NT2/D1 (cell line): ENCODE measurements around the gene KRT85.
"Not testable (repeated sequence)": the region's sequence is repeated elsewhere in the genome, so short reads cannot be mapped to it uniquely, and the experiment has no call there.

Experiments used
- DNase-seq: peaks from one replicate; pipeline ENCODE4 v3.0.0-alpha.2; 2011; ENCODE audit warnings: low read depth, low spot score
- H3K27me3 ChIP-seq: 2 replicates; pipeline ENCODE4 v1.6.0; 2011; ENCODE audit warnings: mild to moderate bottlenecking; ENCODE audit not compliant: insufficient read length, insufficient read depth
- H3K36me3 ChIP-seq: 2 replicates; pipeline ENCODE4 v1.6.1; 2011; ENCODE audit warnings: mild to moderate bottlenecking, low read length, mixed read lengths; ENCODE audit not compliant: insufficient read depth, insufficient read length
- H3K4me1 ChIP-seq: 2 replicates; pipeline ENCODE4 v1.5.1; 2011; ENCODE audit not compliant: insufficient read depth, insufficient read length
- H3K4me3 ChIP-seq: 2 replicates; pipeline ENCODE4 v1.5.1; 2011; ENCODE audit warnings: low read depth; ENCODE audit not compliant: insufficient read length
- H3K9ac ChIP-seq: 2 replicates; pipeline ENCODE4 v1.6.0; 2011; ENCODE audit warnings: low read depth; ENCODE audit not compliant: insufficient read length
- H3K9me3 ChIP-seq: 2 replicates; pipeline ENCODE4 v1.5.1; 2011; ENCODE audit warnings: mild to moderate bottlenecking, low read length; ENCODE audit not compliant: insufficient read depth
- SUZ12 ChIP-seq: IDR thresholded peaks from 2 replicates; pipeline ENCODE4 v1.6.1; 2011; ENCODE audit not compliant: insufficient read length, insufficient read depth; ENCODE audit errors: extremely low read depth
- YY1 ChIP-seq: IDR thresholded peaks from 2 replicates; pipeline ENCODE4 v1.6.1; 2011; ENCODE audit not compliant: insufficient read length, insufficient read depth
- ZNF274 ChIP-seq: IDR thresholded peaks from 2 replicates; pipeline ENCODE4 v1.6.1; 2011; ENCODE audit warnings: mild to moderate bottlenecking, low read depth, low read length

The KRT85 gene

GRCh38 chr12:52366738-52367485 is at the start of gene KRT85:
KRT85 (minus strand) TSS chr12:52367481; CDS start chr12:52367405, 76 bp downstream.
- H3K9ac ChIP-seq = no peak within 1 kb of the TSS
- no peak within 1 kb of the TSS for H3K4me3 ChIP-seq
- no peaks in the 10 kb centered on the region for H3K36me3 ChIP-seq
- DNase-seq = no peak
- no peaks in the 10 kb centered on the region for H3K9me3 ChIP-seq
- H3K27me3 ChIP-seq = no peaks in the 10 kb centered on the region
- no peak for TF ChIP-seq YY1
- TF ChIP-seq ZNF274 = no peak
- no peak for TF ChIP-seq SUZ12
- H3K4me1 ChIP-seq = peaks cover 3% of the 10 kb centered on the region

- no peak for DNase-seq
Measured at GRCh38 chr12:52416795-52417194, 49.5 kb upstream of the KRT85 start.

GRCh38 chr12:52415870-52416750 is 48.8 kb upstream of the KRT85 start:
- Histone ChIP-seq H3K27me3 (no peaks in the 10 kb centered on the region), H3K9me3 (no peaks in the 10 kb centered on the region), H3K36me3 (no peaks in the 10 kb centered on the region), H3K4me1 (peaks cover 3% of the 10 kb centered on the region), H3K9ac (no peak overlapping the region), H3K4me3 (no peak overlapping the region)
- no peak for DNase-seq
- TF ChIP-seq ZNF274 = no peak
- no peak for TF ChIP-seq SUZ12
- no peak for TF ChIP-seq YY1

More at GRCh38 chr12:52416795-52417194, 49.5 kb upstream of the KRT85 start:
- Histone ChIP-seq H3K4me3 (no peak overlapping the region), H3K4me1 (peaks cover 3% of the 10 kb centered on the region), H3K27me3 (no peaks in the 10 kb centered on the region), H3K36me3 (no peaks in the 10 kb centered on the region), H3K9me3 (no peaks in the 10 kb centered on the region), H3K9ac (no peak overlapping the region)
- no peak for TF ChIP-seq YY1
- no peak for TF ChIP-seq ZNF274
- no peak for TF ChIP-seq SUZ12

GRCh38 chr12:52414936-52415335 is 47.7 kb upstream of the KRT85 start:
- Histone ChIP-seq H3K4me1 (peaks cover 3% of the 10 kb centered on the region), H3K27me3 (no peaks in the 10 kb centered on the region), H3K9me3 (no peaks in the 10 kb centered on the region), H3K36me3 (no peaks in the 10 kb centered on the region), H3K4me3 (no peak overlapping the region), H3K9ac (no peak overlapping the region)
- DNase-seq = no peak
- TF ChIP-seq ZNF274 (no peak), YY1 (no peak), SUZ12 (no peak)

- DNase-seq = no peak
- TF ChIP-seq YY1 = no peak
- no peak for TF ChIP-seq ZNF274
- TF ChIP-seq SUZ12 = no peak
- H3K36me3 ChIP-seq = no peaks in the 10 kb centered on the region
- H3K9me3 ChIP-seq = no peaks in the 10 kb centered on the region
- H3K27me3 ChIP-seq = no peaks in the 10 kb centered on the region
- H3K9ac ChIP-seq = no peak overlapping the region
- H3K4me1 ChIP-seq = peaks cover 3% of the 10 kb centered on the region
- H3K4me3 ChIP-seq = no peak overlapping the region
Measured at GRCh38 chr12:52413782-52414345, 46.6 kb upstream of the KRT85 start.

GRCh38 chr12:52413202-52413601 is 45.9 kb upstream of the KRT85 start:
- DNase-seq = no peak
- no peaks in the 10 kb centered on the region for H3K36me3 ChIP-seq
- H3K4me1 ChIP-seq = peaks cover 3% of the 10 kb centered on the region

GRCh38 chr12:52411815-52412214 is 44.5 kb upstream of the KRT85 start:
- peaks cover 3% of the 10 kb centered on the region for H3K4me1 ChIP-seq
- H3K36me3 ChIP-seq = no peaks in the 10 kb centered on the region
- H3K9me3 ChIP-seq = peaks cover 11% of the 10 kb centered on the region; the same call in 1 of the 2 replicates
- peaks cover 5% of the 10 kb centered on the region for H3K27me3 ChIP-seq
- no peak for DNase-seq
- H3K4me3 ChIP-seq = no peak overlapping the region
- TF ChIP-seq YY1 = no peak
- TF ChIP-seq SUZ12 = no peak
- no peak for TF ChIP-seq ZNF274
- no peak overlapping the region for H3K9ac ChIP-seq

More at GRCh38 chr12:52413202-52413601, 45.9 kb upstream of the KRT85 start:
- Histone ChIP-seq H3K4me3 (no peak overlapping the region), H3K9ac (no peak overlapping the region), H3K27me3 (peaks cover 5% of the 10 kb centered on the region), H3K9me3 (peaks cover 4% of the 10 kb centered on the region; the same call in 1 of the 2 replicates)
- no peak for TF ChIP-seq ZNF274
- TF ChIP-seq SUZ12 = no peak
- TF ChIP-seq YY1 = no peak

- not testable (repeated sequence) for H3K4me1 ChIP-seq, DNase-seq, H3K36me3 ChIP-seq, H3K27me3 ChIP-seq, H3K9ac ChIP-seq, H3K4me3 ChIP-seq
- peaks cover 11% of the 10 kb centered on the region; the same call in 1 of the 2 replicates for H3K9me3 ChIP-seq
Measured at GRCh38 chr12:52410589-52411248, 43.4 kb upstream of the KRT85 start.
